SIG-M5 treated with dmso at 0.1 percent for 504 hours (cell line): ENCODE measurements around the gene METTL1.

Source experiments
- DNase-seq: peaks from one replicate; lab custom pipeline; 2025; ENCODE audit not compliant: unreplicated experiment; lab: John Stamatoyannopoulos, UW

METTL1 gene

DNA sequence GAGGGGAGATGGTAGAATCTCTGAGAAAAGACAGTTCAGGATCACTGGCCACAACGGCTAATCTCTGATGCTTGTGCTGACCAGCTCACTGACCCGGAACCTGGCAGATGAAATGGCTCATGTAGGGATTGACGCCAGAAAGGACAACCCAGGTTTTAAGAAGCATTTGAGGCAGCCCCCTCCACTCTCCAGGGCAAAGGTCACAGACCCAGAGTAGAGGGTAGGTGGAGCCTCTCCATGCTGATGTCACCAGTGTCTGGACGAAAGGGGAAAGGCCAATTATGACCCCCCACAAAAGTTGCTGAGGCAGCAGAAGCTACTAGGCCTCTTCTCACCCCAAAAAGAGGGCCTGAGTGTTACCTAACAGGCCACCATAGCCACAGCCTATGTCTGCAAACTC, 1.2 kb downstream of the METTL1 start:
- DNase-seq = no peak

DNA sequence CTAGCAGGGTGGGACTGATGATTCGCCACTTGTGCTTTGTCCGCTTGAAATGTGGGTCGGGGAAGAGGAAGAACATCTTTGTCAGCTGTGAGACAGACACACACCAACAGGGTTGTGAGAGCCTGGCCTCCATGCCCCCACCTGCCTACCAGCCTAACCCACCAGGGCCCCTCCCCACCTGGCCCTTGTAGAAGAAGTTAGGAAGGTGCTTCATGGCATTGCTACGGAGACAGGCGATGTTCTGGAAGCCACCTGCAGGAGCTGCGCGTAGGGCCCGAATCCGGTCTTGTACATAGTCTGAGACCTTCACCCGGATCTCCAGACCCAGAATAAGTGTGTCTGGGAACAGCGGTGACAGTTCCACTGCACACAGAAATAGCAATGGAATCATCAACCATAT, 2.3 kb downstream of the METTL1 start:
- DNase-seq = no peak

DNA sequence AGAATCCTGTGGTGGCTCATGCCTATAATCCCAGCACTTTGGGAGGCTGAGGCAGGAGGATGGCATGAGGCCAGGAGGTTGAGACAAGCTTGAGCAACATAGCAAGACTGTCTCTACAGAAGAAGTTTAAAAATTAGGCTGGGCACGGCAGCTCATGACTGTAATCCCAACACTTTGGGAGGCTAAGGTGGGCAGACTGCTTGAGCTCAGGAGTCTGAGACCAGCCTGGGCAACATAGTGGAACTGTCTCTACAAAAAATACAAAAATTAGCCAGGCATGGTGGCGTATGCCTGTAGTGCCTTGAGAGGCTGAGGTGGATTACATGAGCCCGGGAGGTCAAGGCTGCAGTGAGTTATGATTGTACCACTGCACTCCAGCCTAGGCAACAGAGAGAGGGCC, 4.0 kb downstream of the METTL1 start:
- DNase-seq = no peak

DNA sequence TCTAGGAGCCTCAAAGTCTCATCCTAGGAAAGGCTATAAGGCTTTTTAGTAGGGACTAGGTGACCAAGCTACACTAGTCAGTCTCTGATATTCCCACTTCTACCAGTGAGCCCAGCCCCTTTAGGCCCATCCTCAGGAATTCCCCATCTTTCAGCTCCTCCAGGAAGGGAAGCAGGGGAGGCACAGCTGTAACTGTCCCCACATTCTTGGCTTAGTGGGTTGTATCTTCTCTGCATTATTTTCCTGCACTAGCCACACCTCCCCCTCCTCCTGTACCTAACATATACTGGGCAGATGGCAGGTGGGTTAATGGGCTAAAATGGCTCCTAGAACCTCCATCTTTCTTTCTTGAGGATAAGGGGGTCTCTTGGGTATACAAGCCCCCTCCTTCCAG, 4.6 kb downstream of the METTL1 start:
- no peak for DNase-seq

GRCh38 chr12:57766464-57767304, 5.2 kb downstream of the METTL1 start, which contains the start of gene CYP27B1:
Gene CYP27B1, minus strand, starts transcription at chr12:57767078. Its CDS starts 37 bp downstream, at chr12:57767041.
- no peak for DNase-seq

- no peak for DNase-seq
These were observed 6.0 kb downstream of the METTL1 start for GRCh38 chr12:57765698-57766463.

DNA sequence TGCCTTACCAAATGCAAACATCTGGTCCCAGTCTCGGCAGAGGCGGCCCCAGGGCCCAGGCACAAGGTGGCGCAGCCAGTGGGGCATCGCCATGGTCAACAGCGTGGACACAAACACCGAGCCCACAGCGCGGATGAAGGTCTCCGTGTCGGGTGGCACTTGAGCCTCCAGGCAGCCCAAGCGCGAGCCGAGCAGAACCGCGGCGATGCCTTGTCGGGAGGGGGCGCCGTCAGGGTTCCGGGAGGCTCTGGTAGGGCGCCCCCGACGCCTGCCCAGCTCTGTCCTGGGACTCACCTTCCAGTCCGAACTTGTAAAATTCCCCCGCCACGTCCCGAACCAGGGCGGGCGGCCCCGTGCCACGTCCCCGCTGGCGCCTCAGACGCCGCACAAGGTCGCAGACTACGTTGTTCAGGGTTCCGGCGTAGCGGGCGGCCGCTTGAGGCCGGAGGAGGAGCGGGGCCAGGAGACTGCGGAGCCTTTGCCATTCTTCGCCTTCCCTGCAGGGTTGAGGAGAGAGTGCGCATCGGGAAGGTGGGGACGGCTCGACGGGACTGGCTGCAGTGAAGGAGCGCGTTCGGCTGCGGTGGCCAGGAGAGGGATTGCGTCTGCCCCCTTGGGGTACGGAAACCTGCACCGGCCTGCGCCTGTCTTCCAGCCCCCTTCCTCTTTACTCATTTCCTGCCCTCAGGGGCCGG, 6.8 kb downstream of the METTL1 start:
- peak; percentile 50 for DNase-seq

DNA sequence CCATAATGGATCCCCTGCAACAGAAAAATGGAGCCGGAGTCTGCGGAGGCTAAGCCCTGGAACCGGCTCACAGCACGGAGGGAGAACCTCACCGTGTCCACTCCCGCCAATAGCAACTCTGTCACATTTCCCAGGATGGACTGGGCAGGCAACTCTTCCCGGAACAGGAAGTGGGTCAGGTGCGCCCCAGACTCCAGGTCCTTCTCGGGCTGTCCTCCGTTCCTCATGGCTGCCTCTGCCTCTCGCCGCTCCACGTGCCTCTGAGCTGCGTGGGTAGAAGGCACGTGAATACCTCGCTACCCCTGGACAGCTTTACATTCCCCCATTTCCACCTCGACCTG, 7.3 kb downstream of the METTL1 start:
- DNase-seq = no peak

GRCh38 chr12:57763881-57764661, 7.8 kb downstream of the METTL1 start:
- no peak for DNase-seq

DNA sequence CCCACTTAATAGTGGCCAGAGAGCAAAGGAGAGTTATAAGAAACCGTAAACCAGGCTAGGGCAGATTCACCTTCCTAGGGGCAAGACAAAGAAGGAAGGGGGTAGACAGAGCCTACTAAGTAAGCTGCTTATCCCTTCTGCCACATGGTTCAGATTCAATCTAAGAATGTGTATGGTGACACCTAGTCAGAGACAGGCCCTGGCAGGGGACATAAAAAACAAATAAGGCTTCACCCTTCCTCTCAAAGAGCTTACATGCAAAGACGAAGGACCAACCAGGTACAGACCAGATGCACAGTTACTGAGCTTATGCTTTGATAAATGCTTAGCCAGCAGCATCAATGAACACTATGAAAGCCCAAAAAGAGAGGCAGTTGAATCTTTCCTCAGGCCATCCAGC, 9.4 kb downstream of the METTL1 start:
- DNase-seq = no peak

- no peak for DNase-seq
These were observed 10.4 kb downstream of the METTL1 start for GRCh38 chr12:57761391-57761998.

GRCh38 chr12:57760347-57760982, 11.4 kb downstream of the METTL1 start:
- DNase-seq = no peak

DNA sequence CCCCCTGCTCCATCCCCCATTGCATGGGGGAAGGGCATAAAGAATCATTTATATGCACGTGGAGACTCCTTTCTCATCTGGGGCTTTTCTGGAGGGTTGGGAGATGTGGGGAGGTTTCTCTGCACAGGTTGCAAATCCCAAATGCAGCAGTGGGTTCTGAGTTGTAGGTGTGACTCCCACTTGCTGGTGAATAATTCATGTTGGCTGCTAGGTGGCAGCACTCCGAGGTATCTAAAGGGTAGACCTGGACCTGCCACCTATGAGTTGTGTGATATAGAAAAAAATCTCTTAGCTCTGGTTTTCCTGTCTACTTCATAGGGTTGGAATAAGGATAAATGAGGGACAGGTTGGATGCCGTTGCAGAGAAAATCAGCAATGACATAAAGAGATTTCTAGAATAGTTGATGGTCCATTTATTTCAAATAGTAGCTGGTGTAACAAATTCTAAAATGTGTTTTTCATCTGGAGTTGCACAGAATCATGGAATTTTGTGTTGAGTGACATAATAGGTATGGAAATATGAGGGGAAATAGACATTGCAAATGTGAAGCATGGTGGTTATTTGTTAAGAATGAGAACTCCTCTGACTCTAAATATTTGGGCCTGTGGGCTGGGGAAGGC, 12.4 kb downstream of the METTL1 start:
- peak; percentile 58 for DNase-seq

DNA sequence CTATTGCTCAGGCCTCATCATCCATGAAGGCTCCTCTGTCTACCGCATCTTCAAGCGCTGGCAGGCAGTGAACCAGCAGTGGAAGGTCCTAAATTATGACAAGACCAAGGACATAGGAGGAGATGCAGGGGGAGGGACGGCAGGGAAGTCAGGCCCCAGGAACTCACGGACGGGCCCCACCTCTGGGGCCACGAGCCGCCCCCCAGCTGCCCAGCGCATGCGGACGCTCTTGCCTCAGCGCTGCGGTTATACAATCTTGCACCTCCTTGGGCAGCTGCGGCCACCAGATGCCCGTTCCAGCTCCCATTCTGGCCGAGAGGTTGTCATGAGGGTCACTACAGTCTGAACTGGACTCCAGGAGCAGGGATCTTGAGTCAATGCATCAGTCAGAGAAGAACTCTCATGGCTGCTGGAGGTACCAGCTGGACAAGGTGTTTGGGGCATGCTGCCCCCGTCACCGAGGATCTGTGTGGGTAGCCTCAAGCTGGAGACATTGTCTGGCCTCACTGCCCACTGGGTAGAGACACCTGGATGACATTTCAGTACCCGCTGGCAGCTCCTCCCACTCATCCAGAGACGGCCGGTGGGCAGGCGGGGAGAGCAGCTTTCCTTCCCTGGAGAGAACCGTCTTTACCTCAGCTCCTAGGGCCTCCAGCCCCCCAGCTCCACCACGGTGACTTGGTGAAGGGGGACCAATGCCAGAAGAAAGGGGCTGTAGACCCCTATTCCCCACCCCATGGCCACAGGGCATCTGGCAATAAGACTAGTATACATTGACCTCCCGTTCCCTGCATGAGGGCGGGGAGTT, 13.1 kb downstream of the METTL1 start:
- no peak for DNase-seq

DNA sequence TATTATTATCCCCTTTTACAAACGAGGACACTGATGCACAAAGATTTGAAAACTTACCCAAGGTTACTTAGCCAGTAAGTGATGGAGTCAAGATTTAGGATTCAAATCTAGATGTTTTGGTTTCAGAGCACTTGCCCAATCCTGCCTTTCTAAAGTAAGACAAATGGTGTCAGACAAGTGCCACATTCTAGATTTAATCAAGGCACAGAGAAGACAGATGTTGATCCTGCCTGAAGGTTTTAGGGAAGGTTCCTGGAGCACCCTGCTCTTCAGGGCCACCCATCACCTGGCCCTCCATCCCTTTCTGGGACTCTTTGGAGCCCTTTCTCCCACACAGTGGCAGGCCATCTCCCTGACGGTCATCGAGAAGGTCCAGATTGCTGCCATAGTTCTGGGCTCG, 14.1 kb downstream of the METTL1 start:
- DNase-seq = no peak

DNA sequence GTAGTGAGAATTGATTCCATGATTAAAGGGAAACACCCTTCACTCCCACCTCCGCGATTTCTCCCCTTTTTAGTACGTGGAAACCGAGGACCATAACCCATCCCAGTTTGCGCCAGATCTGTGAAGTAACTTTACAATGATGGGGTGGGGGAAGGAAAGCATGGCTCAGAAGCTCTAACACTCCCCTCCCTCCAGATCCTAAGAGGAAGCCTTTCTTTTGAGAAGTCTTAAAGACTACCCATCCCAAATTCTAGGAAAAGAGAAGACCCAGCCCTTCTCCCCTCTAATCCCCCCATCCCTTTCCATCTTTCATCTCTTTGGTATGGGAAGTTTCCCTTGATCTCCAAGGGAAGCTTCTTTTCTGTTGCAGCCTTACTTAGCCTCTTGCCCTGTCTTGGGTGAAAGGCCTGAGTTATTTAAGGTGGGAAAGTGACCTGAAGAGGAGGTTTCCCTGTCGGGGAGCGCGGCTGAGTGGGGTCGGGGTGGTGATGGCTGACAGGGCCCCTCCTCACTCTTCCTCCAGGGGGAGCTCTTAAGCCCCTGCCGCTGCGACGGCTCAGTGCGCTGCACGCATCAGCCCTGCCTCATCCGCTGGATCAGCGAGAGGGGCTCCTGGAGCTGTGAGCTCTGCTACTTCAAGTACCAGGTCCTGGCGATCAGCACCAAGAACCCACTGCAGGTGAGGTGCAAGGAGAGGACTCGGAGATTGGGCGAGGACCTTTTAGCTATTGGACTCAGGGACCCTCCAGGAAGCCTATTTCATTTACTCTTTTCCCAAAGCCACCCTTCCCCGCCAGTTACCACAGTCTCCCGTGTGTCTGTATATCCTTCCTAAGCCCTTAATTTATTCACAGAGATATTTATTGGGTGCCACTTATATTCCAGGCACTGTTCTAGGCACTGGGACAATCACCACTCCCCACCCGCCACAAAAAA, 15.2 kb downstream of the METTL1 start:
- DNase-seq = peak; percentile 72

DNA sequence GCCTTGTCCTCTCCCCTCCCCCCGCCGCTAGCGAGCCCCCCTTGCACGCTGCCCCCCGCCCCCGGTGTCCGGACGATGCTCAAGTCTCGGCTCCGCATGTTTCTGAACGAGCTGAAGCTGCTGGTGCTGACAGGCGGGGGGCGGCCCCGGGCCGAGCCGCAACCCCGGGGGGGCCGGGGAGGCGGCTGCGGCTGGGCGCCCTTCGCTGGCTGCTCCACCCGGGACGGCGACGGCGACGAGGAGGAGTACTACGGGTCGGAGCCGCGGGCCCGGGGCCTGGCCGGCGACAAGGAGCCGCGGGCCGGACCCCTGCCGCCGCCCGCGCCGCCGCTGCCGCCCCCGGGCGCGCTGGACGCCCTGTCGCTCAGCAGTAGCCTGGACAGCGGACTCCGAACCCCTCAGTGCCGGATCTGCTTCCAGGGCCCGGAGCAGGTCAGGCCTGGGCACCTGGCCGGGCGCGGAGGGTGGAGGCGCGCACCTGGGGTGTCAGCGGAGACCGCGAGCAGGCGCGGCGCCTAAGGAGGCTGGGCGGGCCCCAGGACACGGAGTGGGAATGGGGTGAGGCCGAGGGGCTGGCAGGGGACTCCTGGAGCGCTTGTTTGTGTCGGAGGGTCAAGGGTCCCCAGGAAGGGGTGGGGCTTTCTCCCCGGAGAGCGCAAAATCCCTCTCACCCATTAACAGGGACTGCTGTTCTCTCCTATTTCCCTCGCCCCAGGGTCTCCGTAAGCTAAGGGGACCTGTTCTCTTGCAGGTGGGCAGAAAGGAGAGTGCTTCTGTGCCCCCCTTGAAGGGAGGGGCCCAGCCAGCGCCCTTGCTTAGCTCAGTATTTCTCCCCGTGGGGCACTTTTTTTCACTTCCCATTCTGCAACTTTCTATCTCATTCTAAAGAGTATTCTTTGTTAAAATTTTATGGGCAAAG, 16.2 kb downstream of the METTL1 start:
- DNase-seq = peak; percentile 29
